NCI-H2029 treated with DMSO at 0.1 percent for 48 hours (cell line): ENCODE data around the gene KIAA0040.
A peak's percentile ranks its signal among the peaks of the same experiment; 100 is the strongest.

Source experiments
- DNase-seq: peaks from one replicate; lab custom pipeline; 2025; lab: John Stamatoyannopoulos, UW

Gene KIAA0040

DNA sequence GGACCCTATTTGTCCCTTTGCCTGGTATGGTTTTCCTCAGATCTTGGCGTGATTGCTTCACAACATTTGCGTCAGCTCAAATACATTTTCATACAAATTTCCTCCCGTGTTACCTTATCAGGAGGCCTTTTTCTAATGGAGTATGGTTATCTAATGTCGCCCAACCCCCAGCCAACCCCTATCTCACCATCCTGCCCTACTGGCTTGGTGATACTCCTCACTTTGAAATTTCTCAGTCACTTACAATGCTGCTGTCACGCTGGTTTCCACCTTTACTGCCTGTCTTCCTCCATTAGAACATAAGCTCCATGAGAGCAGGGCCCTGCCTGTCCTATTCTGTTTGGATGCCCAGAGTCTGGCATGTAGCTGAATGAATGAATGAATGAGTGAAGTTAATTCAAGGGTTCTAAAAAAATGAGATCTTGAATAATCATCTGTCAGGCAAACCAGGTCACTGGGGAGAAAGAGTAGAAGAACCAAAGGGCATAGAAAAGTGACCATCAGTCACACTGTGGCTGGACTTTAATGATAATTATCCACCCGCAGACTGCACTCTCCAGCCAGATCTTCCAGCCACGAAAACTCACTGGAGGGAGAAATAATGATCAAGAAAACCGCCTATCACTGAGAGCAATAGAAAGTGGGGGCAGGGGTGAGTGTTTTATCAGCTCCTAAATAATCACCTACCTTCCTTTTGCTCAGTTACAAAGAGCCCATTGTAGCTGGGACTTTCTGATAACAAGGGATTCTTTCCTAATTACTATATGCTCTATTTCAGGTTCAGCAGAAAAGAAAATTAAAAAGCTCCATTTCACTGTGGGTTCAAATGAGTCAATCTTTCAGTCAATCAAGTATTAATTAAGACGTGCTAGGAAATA, 21.3 kb downstream of the KIAA0040 start:
- no peak for DNase-seq

DNA sequence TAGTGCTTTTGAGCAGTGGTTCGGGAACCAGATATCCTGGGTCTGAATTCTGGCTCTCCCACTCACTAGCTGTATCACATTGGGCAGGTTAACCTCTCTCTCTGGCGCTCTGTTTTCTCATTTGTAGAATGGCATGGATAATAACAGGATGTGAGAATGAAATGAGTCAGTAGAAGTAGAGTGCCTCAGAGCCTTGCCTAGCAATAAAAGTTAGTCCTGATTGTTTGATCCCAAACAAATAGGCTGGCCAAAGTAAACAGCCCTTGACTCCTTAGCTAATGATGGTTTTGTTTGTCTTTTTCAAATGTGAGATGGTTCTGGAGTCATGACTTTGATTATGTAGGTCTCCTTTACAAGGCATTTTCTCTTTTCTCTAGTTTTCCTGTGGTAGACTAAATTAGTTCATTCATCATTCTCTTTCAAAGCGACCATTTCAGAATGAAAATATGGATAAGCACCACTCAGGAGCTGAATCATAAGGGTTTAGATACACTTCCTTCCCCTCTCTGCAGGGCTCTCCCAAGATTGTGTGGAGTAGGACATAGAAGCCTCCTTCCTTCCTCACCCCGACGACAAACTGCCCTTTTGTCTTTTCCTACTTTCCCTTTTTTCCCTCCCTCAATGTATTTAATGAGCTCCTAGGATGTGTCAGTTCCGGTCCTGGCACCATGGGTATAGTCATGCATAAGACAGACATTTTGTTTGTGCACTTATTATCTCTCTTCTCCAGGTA, 23.1 kb downstream of the KIAA0040 start:
- peak; percentile 25 for DNase-seq

- DNase-seq, result no peak
Observed at GRCh38 chr1:175168782-175169181, 23.8 kb downstream of the KIAA0040 start.

GRCh38 chr1:175167861-175168260, 24.7 kb downstream of the KIAA0040 start:
- no peak for DNase-seq

GRCh38 chr1:175166746-175167145, 25.8 kb downstream of the KIAA0040 start:
- DNase-seq, result no peak

DNA sequence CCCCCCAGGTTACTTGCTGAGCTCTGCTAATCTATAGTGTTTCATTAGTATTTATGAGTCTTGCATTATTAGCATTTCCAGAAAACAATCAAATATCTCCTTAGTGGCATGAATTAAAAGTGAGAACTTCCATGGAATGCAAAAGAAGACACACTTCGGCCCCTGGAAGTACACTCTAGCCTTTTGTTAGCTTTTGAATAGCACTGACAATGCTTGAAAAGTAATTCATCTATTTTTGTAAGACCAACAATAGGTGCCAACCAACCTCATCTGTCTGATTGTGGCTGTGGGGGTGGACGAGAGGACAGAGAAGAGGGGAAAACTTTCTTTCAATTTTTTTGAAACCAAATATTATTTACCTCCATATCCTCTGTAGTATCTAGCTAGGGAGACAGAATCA, 27.8 kb downstream of the KIAA0040 start:
- DNase-seq, result no peak

- no peak for DNase-seq
Observed at GRCh38 chr1:175163702-175164101, 28.9 kb downstream of the KIAA0040 start.

DNA sequence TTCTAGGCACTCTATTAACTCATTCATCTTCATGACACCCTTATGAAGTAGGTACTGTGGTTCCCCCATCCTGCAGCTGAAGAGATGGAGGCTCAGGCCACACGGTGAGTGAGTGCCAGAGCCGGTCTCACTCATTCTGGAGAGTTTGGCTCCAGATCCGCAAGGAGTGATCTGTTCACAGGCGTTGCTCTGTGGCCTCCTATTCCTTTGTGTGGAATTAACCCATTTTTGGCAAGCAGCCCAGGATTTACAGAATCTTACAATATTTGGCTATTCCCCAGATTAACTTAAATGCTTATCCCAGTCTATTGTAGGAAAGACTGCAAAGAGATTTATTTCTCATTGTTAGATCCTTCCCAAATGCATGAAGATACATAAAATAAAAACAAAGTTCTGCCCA, 29.6 kb downstream of the KIAA0040 start:
- no peak for DNase-seq

DNA sequence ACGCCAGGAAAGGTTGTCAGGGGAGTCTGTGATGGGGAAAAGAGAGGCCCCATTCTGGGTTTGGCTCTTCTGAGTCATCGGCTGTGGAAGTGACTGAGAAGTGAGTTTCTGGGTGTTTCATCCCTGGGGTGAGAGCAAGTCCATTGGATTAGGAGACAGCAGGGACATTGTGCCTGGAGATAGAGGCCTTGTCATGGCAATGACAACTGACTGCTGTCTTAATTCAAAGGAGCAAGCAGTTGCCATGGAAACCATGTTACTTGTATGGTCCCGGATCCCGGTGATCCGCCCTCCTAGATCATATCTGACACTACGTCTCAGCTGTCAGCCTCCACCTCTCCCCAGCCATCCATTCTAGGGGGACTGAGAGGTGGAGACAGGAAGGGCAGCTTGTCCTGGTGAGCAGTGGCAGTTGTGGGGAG, 34.4 kb downstream of the KIAA0040 start:
- DNase-seq, result no peak

DNA sequence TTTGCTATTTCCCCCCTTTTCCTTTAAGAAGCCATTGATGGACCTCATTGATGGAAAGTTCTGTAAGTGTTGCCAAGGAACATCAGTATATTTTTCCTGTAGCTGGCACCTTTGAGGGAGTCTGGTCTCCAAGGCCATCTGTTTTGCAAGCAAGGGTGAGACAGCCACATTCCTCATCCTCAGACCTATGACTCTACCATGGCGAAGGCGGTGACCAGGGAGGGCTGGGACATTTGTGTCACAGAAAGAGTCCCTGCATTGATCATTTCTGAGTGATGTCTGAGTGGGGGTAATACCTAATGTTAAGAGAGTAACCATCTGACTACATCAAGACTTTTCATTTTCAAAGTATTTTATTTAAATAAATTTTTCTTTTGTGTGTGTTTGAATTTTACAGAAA, 35.4 kb downstream of the KIAA0040 start:
- no peak for DNase-seq

DNA sequence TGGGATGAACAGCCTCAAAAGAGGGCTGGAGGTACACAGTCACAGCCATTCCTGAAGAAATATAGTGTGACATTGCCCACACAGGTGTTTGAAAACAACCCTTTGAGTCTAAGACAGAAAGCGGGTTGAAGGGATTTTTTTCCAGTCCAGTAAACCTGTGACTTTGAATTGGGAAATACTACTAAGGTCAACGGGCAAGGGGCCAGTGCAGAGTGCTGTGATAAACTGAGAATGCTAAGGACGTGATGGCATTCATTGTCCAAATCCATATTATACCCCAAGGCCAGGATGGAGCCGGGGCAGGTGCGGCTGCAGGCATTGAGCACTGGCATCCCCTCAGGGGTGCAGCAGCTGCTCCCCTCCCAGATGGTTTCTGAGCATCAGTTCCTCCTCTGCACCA, 36.6 kb downstream of the KIAA0040 start:
- DNase-seq, result no peak

- no peak for DNase-seq
Observed at GRCh38 chr1:175155473-175155856, 37.1 kb downstream of the KIAA0040 start.

GRCh38 chr1:175154629-175155472, 37.7 kb downstream of the KIAA0040 start:
- no peak for DNase-seq

GRCh38 chr1:175152006-175152652, 40.4 kb downstream of the KIAA0040 start:
- DNase-seq, result no peak

DNA sequence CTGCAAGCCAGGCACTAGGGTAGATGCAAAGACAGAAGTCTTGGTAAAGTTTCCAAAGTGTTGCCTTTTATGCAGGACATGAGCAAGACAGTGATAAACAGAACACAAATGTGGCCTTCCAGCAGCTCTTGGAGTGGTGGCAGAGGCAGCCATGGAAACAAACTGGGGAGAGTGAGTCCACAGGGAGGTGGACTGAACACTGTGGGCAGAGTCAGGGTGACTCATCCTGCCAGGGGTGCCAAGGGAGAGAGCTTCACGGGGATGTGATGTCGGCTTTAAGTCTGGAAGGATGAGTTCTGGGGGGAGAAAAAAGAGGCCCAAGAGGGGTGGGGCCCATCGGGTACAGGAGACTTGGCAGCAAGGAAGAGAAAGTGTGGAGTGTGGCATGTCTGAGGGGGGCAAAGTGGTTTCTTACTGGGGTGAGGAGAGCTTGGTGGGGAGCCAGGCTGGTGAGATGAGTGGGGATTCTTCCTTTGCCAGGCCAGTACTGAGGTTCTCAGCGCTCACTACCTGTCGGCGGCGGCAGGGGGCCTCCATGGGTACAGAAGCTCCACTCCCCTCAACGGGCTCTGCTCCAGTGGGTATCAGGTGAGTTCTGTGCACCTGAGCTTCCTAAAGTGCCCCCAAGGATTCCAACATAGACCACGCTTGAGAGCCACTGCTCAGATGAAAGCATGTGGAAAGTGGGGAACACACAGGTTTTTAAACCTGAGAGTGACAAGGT, 41.8 kb downstream of the KIAA0040 start:
- no peak for DNase-seq

DNA sequence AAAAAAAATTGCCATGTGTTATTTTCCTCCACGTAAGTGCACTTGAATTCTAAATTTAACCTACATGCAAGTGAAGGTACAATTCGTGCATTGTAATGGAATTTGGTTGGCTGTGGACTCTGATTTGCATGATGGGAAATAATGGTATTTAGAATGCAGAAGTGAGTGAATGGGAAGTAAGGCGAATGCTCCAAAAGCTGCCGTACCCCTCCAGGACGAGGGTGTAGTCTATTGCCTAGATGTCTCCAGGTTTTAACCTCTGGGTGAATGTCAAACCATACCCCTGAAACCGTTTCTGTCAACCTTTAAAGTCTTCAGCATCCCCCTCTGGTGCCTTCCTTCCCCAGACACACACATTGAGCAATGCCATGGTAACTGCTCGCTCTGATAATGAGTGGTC, 44.5 kb downstream of the KIAA0040 start:
- DNase-seq, result no peak

GRCh38 chr1:175147569-175147968, 45.0 kb downstream of the KIAA0040 start:
- DNase-seq, result no peak

- DNase-seq, result no peak
Observed at GRCh38 chr1:175146529-175147213, 45.9 kb downstream of the KIAA0040 start.

- DNase-seq, result no peak
Observed at GRCh38 chr1:175145899-175146528, 46.6 kb downstream of the KIAA0040 start.

- no peak for DNase-seq
Observed at GRCh38 chr1:175138579-175138978, 54.0 kb downstream of the KIAA0040 start.
